Measurements from ENCODE around the gene HDAC8.

The HDAC8 gene

GRCh38 chrX:72368796-72369195 is 203.8 kb downstream of the HDAC8 start:
- Histone ChIP-seq H3K27me3 (replicated peaks; ENCODE audit: control insufficient read depth, insufficient read depth, low read length) (no peaks in the 10 kb centered on the region), H3K36me3 (ENCODE audit: control insufficient read depth, insufficient read depth, low read length) (no peaks in the 10 kb centered on the region), H3K4me3 (replicated peaks; ENCODE audit: low read depth, low read length) (no peak overlapping the region)
- no peak for DNase-seq (ENCODE audit: extremely low read depth, insufficient read length)
- no peak for TF ChIP-seq CTCF (IDR thresholded peaks at IDR 0.05; ENCODE audit: insufficient read depth, low read length, poor library complexity, severe bottlenecking)

- Histone ChIP-seq H3K36me3 (ENCODE audit: control insufficient read depth, insufficient read depth, low read length) (no peaks in the 10 kb centered on the region), H3K27me3 (replicated peaks; ENCODE audit: control insufficient read depth, insufficient read depth, low read length) (no peaks in the 10 kb centered on the region), H3K4me3 (replicated peaks; ENCODE audit: low read depth, low read length) (no peak overlapping the region)
- no peak for TF ChIP-seq CTCF (IDR thresholded peaks at IDR 0.05; ENCODE audit: insufficient read depth, low read length, poor library complexity, severe bottlenecking)
- no peak for DNase-seq (ENCODE audit: extremely low read depth, insufficient read length)
Observed at GRCh38 chrX:72367516-72367915, 205.1 kb downstream of the HDAC8 start.

- H3K36me3 ChIP-seq (ENCODE audit: control insufficient read depth, insufficient read depth, low read length), result no peaks in the 10 kb centered on the region
- H3K27me3 ChIP-seq (replicated peaks; ENCODE audit: control insufficient read depth, insufficient read depth, low read length), result no peaks in the 10 kb centered on the region
- no peak for TF ChIP-seq CTCF (IDR thresholded peaks at IDR 0.05; ENCODE audit: insufficient read depth, low read length, poor library complexity, severe bottlenecking)
- no peak overlapping the region for H3K4me3 ChIP-seq (replicated peaks; ENCODE audit: low read depth, low read length)
- DNase-seq (ENCODE audit: extremely low read depth, insufficient read length), result no peak
Observed at GRCh38 chrX:72366701-72367454, 205.8 kb downstream of the HDAC8 start.

- no peak overlapping the region for H3K4me3 ChIP-seq (replicated peaks; ENCODE audit: low read depth, low read length)
- no peak for DNase-seq (ENCODE audit: extremely low read depth, insufficient read length)
- no peaks in the 10 kb centered on the region for H3K36me3 ChIP-seq (ENCODE audit: control insufficient read depth, insufficient read depth, low read length)
- no peaks in the 10 kb centered on the region for H3K27me3 ChIP-seq (replicated peaks; ENCODE audit: control insufficient read depth, insufficient read depth, low read length)
- TF ChIP-seq CTCF (IDR thresholded peaks at IDR 0.05; ENCODE audit: insufficient read depth, low read length, poor library complexity, severe bottlenecking), result no peak
Observed at GRCh38 chrX:72366178-72366577, 206.5 kb downstream of the HDAC8 start.

GRCh38 chrX:72365126-72365525 is 207.5 kb downstream of the HDAC8 start:
- Histone ChIP-seq H3K4me3 (replicated peaks; ENCODE audit: low read depth, low read length) (no peak overlapping the region), H3K36me3 (ENCODE audit: control insufficient read depth, insufficient read depth, low read length) (no peaks in the 10 kb centered on the region), H3K27me3 (replicated peaks; ENCODE audit: control insufficient read depth, insufficient read depth, low read length) (no peaks in the 10 kb centered on the region)
- TF ChIP-seq CTCF (IDR thresholded peaks at IDR 0.05; ENCODE audit: insufficient read depth, low read length, poor library complexity, severe bottlenecking), result no peak
- no peak for DNase-seq (ENCODE audit: extremely low read depth, insufficient read length)

GRCh38 chrX:72360326-72360725 is 212.3 kb downstream of the HDAC8 start:
- Histone ChIP-seq H3K27me3 (replicated peaks; ENCODE audit: control insufficient read depth, insufficient read depth, low read length) (no peaks in the 10 kb centered on the region), H3K36me3 (ENCODE audit: control insufficient read depth, insufficient read depth, low read length) (no peaks in the 10 kb centered on the region), H3K4me3 (replicated peaks; ENCODE audit: low read depth, low read length) (no peak overlapping the region)
- DNase-seq (ENCODE audit: extremely low read depth, insufficient read length), result no peak
- TF ChIP-seq CTCF (IDR thresholded peaks at IDR 0.05; ENCODE audit: insufficient read depth, low read length, poor library complexity, severe bottlenecking), result no peak
